ENCODE data around the gene GPBP1L1. TPM values are rescaled to one million over a fixed set of nuclear protein-coding genes. Genes with fewer than 3 reads are reported as not detected.
A peak's percentile ranks its signal among the peaks of the same experiment; 100 is the strongest.
"Not testable (repeated sequence)": the region's sequence is repeated elsewhere in the genome, so short reads cannot be mapped to it uniquely, and the experiment has no call there.

GPBP1L1 gene
- 63.0 and 82.0 TPM in 2 replicates for polyA plus RNA-seq (2014; cell fraction: cytosol; rRNA removed)
- polyA plus RNA-seq (2014; cell fraction: nucleus; rRNA removed), result 93.3 and 102 TPM in 2 replicates

- DNase-seq (ENCODE audit: low spot score), result peak; percentile 90
Observed at GRCh38 chr1:45686288-45687013, at the start of gene GPBP1L1. TSS of gene GPBP1L1 (minus strand) at chr1:45686533. CDS start at chr1:45659087, 27,446 bp downstream.

GRCh38 chr1:45730780-45731319, 44.5 kb upstream of the GPBP1L1 start:
- DNase-seq (ENCODE audit: low spot score), result no peak

GRCh38 chr1:45730075-45730779, 43.9 kb upstream of the GPBP1L1 start:
- DNase-seq (ENCODE audit: low spot score), result no peak

- not testable (repeated sequence) for DNase-seq (ENCODE audit: low spot score)
Observed at GRCh38 chr1:45726007-45726406, 39.7 kb upstream of the GPBP1L1 start.

- DNase-seq (ENCODE audit: low spot score), result no peak
Observed at GRCh38 chr1:45723248-45723930, 37.1 kb upstream of the GPBP1L1 start.

GRCh38 chr1:45722809-45723208, 36.5 kb upstream of the GPBP1L1 start:
- DNase-seq (ENCODE audit: low spot score), result no peak

- no peak for DNase-seq (ENCODE audit: low spot score)
Observed at GRCh38 chr1:45721207-45721606, 34.9 kb upstream of the GPBP1L1 start.

- no peak for DNase-seq (ENCODE audit: low spot score)
Observed at GRCh38 chr1:45718289-45718688, 32.0 kb upstream of the GPBP1L1 start.

GRCh38 chr1:45717386-45717785, 31.1 kb upstream of the GPBP1L1 start:
- DNase-seq (ENCODE audit: low spot score), result not testable (repeated sequence)

- DNase-seq (ENCODE audit: low spot score), result no peak
Observed at GRCh38 chr1:45716700-45717099, 30.4 kb upstream of the GPBP1L1 start.

GRCh38 chr1:45713711-45714110, 27.4 kb upstream of the GPBP1L1 start:
- no peak for DNase-seq (ENCODE audit: low spot score)

- DNase-seq (ENCODE audit: low spot score), result no peak
Observed at GRCh38 chr1:45704637-45705036, 18.3 kb upstream of the GPBP1L1 start.

GRCh38 chr1:45694823-45695222, 8.5 kb upstream of the GPBP1L1 start:
- DNase-seq (ENCODE audit: low spot score), result no peak

- DNase-seq (ENCODE audit: low spot score), result not testable (repeated sequence)
Observed at GRCh38 chr1:45693811-45694210, 7.5 kb upstream of the GPBP1L1 start.

GRCh38 chr1:45687754-45688740, 1.7 kb upstream of the GPBP1L1 start, which contains the start of gene TMEM69:
TSS of gene TMEM69 (plus strand) at chr1:45688181. CDS start at chr1:45691069, 2,888 bp downstream.
- peak; percentile 89 for DNase-seq (ENCODE audit: low spot score)

GRCh38 chr1:45687014-45687753, 851 bp upstream of the GPBP1L1 start:
- DNase-seq (ENCODE audit: low spot score), result peak; percentile 97

- peak; percentile 43 for DNase-seq (ENCODE audit: low spot score)
Observed at GRCh38 chr1:45686015-45686287, 382 bp downstream of the GPBP1L1 start.

- DNase-seq (ENCODE audit: low spot score), result no peak
Observed at GRCh38 chr1:45685308-45686014, 872 bp downstream of the GPBP1L1 start.

- DNase-seq (ENCODE audit: low spot score), result no peak
Observed at GRCh38 chr1:45684402-45684801, 1.9 kb downstream of the GPBP1L1 start.

Measured in SK-N-DZ (cell line).